Stimulated activated CD8-positive, alpha-beta memory T cell treated with anti-CD3 and anti-CD28 coated beads, Interleukin-12 subunit alpha, Interleukin-12 subunit beta, amount 100 ng/mL, for 1 hour (primary cell): ENCODE data around the gene LILRB4.
"Not testable (repeated sequence)": the region's sequence is repeated elsewhere in the genome, so short reads cannot be mapped to it uniquely, and the experiment has no call there.

Experiments used
- DNase-seq: peaks from one replicate; pipeline ENCODE4 v3.0.0-alpha.2; 2020; ENCODE audit warnings: low read depth

LILRB4 gene

DNA sequence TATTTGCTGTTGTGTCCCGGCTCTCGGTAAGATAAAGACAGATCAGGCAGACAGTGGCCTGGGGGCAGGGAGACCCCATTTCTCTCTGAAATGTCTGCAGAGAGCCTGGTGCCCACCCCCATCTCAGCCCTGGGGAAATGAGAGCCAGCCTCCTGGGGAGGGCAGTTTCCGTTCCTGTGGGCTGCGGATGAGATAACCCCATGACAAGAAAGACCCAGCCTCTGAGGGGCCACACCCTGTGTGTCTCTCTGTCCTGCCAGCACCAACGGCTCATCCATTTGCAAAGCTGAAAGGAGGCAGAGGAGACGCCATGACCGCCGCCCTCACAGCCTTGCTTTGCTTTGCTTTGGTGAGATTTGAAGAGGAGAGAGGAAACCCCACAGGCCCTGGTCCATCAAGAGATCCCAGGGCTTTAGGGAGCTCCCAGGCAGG is 33.3 kb downstream of the LILRB4 start:
- no peak for DNase-seq

DNA sequence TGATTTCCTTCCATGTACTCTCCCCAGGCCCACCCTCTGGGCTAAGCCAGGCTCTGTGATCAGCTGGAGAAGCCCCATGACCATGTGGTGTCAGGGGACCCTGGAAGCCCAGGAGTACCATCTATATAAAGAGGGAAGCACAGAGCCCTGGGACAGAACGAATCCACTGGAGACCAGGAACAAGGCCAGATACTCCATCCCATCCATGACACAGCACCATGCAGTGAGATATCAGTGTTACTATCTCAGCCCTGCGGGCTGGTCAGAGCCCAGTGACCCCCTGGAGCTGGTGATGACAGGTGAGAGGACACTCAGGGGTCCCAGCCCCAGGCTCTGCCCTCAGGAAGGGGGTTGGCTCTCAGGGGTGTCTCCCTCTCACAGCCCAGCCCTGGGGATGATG is 34.0 kb downstream of the LILRB4 start:
- DNase-seq, result no peak

DNA sequence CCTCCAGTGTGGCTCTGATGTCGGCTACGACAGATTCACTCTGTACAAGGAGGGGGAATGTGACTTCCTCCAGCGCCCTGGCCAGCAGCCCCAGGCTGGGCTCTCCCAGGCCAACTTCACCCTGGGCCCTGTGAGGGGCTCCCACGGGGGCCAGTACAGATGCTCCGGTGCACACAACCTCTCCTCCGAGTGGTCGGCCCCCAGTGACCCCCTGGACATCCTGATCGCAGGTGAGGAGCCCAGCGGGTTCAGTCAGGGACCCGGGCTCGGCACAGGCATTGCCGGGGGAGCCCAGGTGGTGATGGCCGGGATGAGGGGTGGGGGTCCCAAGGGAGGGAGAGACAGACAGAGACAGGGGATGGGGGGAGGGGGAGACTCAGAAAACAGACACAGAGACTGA is 34.9 kb downstream of the LILRB4 start:
- not testable (repeated sequence) for DNase-seq

DNA sequence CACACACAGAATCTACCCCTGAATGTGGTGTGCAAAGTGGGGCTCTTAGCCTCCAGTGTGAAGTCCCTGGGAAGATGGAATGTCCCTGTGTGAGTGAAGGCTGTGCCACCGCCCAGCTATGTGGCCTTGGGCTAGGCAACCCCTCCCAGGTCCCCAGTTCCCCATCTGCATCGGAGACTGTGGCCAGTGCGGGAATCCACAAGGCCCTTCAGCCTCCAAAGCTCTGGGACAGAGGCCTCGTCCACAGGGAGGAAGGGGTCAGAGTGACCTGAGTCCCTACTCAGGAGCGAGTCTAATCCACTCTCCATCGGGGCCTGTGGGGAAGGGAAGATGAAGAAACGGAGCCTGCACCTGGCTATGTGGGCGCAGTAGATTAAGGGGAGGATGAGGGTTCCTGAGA is 42.1 kb downstream of the LILRB4 start:
- DNase-seq, result no peak

DNA sequence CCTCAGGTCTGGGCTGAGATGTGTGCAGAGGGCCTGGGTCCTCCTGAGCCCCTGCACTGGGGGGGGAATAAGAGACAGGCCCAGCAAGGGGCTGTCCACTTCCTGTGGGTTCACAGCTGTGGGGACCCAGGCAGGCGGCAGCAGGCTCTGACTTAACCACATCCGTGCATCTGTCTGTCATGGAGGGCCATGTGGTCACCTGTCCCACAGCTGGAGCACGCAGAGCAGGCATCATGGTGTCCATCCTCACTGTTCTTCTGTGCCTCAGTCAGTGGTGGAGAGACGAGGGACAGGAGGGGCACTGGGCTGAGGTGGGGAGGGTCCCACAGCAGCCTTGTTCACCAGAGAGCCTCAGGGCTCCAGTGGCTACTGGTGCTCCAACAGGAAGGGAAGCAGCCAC is 45.2 kb downstream of the LILRB4 start:
- DNase-seq, result no peak

DNA sequence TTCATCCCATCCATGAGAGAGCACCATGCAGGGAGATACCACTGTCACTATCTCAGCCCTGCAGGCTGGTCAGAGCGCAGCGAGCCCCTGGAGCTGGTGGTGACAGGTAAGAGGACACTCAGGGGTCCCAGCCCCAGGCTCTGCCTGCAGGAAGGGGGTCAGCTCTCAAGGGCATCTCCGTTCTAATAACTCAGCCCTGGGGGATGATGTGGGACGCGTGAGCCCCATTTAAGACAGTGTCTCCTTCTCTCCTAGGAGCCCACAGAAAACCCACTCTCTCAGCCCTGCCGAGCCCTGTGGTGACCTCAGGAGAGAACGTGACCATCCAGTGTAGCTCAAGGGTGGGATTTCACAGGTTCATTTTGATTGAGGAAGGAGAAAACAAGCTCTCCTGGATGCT is 46.0 kb downstream of the LILRB4 start:
- no peak for DNase-seq

DNA sequence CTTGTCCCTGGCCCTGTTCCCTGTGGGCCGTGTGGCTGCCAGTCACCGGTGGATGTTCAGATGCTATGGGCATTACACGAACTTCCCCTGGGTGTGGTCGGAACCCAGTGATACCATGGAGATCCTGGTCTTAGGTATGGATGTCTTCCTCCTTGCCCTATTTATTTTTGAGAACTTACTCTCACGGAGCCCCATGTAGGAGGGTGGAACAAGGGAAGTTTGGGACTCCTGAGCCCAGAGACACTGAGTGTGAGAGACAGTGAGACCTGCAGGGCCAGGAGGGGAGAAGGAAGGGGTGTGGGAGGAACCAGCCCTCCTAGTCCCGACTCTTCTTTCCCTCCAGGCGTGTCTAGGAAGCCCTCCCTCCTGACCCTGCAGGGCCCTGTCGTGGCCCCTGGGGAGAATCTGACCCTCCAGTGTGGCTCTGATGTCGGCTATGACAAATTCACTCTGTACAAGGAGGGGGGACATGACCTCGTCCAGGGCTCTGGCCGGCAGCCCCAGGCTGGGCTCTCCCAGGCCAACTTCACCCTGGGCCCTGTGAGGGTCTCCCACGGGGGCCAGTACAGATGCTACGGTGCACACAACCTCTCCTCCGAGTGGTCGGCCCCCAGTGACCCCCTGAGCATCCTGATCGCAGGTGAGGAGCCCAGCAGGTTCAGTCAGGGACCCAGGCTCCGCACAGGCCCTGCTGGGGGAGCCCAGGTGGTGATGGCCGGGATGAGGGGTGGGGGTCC is 46.6 kb downstream of the LILRB4 start:
- no peak for DNase-seq

DNA sequence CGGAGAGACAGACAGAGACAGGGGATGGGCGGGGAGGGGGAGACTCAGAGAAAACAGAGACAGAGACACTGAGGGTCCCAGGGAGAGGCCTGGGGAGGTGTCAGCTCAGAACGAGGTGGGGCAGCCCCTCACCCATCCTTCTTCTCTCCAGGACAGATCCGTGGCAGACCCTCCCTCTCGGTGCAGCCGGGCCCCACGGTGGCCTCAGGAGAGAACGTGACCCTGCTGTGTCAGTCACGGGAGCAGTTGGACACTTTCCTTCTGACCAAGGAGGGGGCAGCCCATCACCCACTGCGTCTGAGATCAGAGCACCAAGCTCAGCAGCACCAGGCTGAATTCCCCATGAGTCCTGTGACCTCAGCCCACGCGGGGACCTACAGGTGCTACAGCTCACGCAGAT is 47.2 kb downstream of the LILRB4 start:
- not testable (repeated sequence) for DNase-seq
